HL-60/S4 treated with phorbol 12-myristate 13-acetate at 8.2 ng/mL for 4 days and 3 days (cell line): ENCODE data around the gene STIMATE.

ENCODE experiments used
- in situ Hi-C: fragments of 300-500 bp; cut with MboI; formaldehyde crosslinking; loops from 2 replicates; pipeline ENCODE4 v1.15.0; 2022; ENCODE audit warnings: low sequenced_read_pairs

The STIMATE gene

DNA sequence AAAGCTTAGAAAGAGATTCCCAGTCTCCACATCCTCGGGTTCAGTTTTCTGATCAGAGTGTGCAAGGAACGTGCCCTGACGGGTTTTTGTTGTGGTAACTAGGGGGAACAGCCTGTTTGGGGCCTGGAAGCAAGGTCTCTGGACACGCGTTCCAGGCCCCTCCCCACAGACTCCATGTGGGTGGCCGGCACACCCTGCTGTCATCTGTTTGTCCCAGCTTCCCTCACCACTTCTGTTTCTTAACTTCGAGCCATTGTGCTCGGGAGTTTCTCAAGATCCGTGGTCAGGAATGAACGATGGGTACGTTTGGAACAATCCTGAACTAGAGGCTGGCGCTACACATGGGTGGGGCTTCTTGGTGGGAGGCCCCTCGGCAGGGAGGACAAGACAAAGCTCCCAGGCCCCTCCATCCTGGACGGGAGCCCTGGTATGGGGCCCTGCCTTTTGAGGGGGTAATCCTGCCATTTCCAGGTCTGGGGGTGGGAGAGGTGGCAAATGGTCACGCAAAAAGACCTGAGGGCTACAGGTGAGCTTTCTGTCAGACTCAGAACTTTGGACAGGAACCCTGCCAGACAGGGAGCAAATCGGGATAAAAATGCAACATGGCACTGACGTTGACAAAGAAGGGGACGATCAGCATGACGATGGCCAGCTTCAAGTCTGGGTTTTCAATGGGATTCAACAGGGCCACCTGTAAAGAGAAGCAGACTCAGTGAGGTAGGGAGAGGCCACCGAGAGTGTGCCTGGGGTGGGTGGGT is 54.1 kb downstream of the STIMATE start:
- in situ Hi-C loops: no loop called here

DNA sequence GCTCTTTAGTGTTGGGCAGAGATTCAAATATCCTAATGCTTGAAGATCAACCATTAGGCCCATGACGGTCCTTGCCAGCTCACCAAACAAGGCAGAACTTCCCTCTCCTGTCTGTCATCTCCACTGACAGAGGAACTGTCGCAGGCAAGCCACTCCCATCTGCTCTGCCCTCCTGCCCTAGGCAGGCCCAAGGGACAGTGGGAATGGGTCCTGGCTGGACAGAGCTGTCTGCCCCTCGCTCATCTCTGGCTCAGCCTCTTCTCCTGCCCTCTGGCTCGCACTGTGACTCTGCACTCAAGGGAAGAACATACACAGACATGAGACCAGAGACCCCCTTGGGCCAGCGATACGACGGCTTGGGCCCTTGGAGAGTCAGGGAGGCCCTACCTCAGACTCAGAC is 54.9 kb downstream of the STIMATE start:
- in situ Hi-C loops: no loop called here

DNA sequence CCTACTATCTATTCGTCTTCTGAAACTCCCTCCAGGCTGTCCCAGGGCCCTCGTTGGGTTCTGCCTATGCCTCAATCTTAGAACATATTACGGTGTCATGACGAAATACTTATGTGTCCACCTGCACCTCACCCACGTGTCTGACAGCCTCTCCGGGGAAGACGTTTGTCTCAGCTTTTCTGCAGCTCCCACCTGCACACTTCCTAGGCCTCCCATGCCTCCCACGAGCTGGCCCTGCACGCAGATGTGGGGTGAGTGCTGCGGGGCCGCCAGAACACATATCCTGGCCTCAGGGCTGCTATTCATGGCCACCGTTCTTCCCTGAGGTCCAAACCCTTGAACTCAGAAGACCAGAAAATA is 55.4 kb downstream of the STIMATE start:
- in situ Hi-C loops: no loop called here

DNA sequence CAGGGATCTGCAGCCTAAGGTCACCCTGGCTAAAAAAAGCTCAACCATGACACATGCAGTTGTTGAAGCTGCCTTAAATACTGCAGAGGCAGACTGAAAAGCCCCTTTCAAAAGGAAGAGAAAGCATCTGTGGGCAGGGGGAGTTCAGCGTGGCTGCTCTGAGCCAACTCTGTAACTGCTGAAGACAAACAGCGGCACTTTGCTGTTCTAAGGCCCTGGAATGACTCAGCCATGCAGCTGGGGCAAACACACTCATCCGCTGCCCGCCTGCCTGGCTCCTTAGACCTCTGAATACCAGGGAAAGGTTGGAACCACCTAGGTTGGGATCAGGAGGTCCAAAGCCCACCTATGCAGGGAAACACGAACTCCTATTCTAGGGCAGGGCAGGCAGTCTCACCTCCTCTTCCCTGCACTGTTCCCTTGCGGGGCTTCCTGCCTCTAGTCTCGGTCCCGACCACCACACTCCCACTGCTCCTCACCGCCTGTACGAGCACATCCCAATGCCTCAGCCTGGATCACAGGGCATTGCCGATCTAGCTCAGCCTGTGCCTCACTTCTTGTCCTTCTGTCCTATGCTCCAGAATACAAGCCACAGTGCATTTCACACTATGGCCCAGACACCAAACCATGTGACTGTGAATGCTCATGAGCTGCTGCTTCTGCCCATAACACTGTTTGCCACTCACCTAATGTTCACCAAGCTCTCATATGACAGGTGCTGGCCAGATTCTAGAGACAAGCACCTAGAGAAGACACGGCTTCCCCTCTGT is 56.0 kb downstream of the STIMATE start:
- in situ Hi-C loops: no loop called here

DNA sequence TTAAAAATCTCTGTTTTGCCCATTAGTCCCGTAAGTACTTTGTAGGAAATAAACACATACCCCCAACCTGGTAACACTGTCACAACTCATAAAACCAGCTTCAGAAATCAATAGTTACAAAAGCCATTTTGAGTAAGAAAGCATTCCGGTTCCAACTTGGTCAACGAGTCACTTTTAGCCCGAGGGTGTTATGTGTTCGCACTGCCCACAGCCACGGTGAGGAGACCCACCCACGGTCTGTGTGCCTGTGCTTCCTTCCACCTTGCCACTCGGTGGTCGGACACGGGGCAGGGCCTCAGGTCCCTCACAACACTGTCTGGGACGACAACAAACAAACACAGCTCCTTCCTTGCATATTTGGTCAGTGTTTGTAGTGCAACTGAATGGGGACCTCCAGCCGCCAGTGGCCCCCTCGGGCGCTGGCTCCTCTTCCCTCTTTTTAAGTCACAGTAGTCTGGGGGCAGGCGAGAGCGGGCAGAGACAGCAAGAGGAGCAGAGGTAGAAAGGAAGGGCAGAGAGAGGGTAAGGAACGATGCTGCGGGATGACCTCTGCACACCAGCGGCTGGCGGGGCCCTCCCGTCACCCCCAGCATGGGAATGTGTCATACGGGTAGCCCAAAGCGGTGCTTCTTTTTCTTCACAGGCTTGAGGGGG is 57.3 kb downstream of the STIMATE start:
- in situ Hi-C loops: no loop called here

DNA sequence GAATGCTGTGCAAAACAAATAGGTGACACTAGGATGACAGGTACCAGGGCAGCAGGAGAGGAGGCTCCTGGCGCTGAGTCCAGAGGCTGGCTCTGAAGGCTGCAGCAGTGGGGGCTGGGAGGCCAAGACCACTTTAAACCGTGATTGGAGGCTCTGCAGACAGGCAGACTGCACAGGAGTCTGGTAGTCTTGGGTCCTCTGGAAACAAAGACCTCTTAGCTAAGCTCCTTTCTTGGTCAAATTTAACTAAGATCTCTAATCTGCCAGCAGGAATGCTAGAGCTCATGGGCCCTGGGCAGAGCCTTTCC is 58.1 kb downstream of the STIMATE start:
- in situ Hi-C loops: no loop called here

DNA sequence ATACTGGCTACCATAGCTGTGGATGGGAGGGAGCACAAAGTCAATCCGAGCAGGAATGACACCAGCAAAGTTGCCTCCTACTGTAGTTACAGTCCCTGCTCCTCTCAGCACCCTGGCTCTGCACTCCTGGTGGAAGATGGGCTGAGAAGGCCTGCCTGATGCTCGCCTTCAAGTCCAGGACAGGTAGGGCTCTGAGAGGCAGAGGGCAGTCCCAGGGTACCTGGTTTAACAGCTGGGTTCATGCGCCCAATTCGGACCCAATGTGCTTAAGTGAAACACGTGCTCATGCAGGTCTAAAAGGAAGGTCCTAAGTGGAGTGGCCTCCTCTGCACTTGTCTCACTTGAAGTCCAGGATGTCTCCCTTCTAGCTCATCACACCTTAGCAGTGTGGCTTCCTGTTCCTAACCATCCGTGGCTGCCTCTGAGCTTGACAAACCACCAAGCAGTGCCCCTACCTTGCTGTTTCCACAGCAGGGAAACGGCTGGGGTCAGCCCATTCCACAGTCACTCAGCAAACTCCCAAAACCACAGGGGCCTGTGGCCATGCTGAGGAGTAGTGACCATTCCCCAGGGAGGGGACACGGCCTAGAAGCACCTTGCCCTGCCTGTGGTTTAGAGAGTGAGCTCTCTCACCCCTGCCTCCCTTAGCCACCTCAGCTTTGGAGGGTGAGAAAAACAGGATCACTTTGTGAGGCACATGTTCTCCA is 58.6 kb downstream of the STIMATE start:
- in situ Hi-C loops: no loop called here

DNA sequence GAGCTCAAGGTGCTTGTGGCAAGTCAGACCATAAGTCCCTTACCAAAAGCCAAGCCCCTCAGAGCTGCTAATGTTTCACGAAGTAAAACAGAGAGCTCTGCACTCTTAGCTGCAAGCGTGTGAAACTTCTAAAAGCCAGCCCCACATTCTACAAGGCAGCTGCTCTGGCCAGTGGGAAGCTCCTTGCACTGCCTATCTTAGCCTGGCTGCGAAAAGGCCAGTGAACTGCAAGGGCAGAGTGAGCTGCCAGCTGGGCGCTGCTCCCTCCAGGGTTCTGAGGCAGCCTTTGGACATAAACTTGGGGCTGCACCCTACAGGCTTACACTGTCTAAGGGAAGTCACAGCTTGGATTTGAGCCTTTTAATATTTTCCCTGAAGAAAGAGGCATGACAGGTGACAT is 60.4 kb downstream of the STIMATE start:
- in situ Hi-C loops: no loop called here

DNA sequence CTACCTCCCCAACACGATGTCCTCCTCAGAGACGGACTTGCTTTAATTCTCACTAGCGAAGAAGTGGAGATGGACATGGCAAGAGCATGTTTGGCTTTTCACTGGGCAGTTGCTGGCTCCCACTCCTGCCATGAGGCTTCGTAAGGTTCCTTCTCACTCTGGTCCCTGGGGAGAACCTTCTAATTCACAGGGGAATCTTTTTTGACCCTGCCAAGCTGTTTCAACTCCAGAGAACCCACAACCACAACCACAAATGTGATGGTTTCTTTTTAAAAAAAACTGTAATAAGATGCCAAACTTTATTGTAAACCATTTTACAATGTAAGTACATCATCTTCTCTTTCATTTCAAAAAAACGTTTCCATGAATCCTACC is 60.9 kb downstream of the STIMATE start:
- in situ Hi-C loops: no loop called here

DNA sequence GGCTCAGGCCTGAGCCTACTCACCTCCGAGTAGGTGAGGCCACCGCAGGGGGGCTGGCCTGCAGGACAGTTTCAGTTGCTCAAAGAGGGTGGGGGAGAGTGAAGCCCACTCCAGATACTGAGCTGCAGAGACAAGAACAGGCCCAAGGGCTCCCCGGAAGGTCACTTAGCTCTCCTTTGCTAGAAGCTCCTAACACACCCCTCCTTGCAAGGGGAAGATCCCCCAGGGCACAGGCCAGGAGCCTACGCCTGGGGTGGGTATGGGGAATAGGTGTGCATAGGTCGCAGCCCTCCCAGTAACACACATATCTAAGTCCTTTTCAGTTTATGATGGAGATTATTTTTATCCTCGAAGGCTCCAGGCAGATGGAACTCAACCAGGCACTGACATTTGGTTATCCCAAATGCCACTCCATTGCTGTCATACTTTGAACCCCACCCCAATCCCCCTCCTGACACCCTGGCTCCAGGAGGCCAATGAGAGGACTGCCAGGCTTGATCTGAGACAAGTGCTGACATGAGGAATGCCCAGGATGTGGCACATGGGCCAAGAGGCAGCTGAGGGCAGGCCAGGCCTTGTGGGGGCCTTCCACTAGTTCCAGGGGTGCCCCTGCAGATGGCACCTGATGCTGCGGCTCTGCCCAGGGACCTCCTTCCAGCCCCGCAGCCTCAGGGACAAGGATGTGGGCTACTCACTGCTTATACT is 61.4 kb downstream of the STIMATE start:
- in situ Hi-C loops: no loop called here

DNA sequence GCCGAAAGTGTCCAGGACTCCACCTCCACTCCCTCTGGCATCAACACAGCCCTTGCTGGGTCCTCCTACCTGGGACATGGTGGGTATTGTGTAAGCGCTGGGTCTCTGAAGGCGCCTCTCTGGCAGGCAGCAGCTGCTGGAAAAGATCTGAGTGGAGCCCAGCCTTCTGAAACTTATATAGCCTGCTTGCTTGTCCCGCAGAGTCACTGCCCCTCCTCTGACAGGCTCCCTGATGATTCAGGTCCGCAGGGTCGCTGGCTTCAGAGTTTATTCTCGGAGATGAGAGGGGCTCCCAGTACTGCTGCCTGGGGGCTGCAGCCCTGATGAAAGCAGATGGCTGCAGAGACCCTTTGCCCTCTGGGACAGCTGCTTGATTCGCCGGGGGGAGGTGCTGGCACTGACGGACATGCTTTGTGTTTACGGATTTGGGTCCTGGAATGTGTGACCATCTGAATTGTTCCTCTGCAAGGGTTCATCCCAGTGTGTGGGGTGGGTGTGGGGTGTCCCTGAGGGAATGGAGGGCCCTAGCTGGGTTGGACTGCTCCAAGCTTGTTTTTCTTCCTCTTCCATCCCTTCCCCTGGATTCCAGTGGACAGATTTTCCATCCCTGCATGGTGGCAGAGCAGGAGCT is 62.4 kb downstream of the STIMATE start, which contains the start of gene MUSTN1:
Gene MUSTN1, minus strand, starts transcription at position 149 of the 631 bp plus-strand sequence. Its CDS starts 71 bp downstream, at position 78.
- in situ Hi-C loops: no loop called here

DNA sequence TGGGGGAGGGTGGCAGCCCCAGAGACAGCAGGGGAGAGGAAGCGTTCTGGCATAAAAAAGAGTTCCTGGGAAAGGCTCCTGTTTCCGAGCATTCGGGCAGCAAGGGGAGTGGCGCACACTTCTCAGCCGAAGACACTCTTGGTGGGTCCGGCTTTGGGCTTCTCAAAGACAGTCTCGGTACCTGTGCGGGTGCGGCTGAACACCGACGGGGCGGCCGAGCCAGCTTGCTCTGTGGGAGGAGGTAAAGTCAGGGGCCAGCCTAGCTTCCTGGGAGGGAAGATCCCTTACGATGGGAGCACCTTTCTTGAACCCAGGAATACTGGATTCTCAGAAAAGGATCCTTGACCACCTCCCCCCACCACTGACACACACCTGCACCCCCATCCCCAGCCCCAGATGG is 64.1 kb downstream of the STIMATE start:
- in situ Hi-C loops: no loop called here

DNA sequence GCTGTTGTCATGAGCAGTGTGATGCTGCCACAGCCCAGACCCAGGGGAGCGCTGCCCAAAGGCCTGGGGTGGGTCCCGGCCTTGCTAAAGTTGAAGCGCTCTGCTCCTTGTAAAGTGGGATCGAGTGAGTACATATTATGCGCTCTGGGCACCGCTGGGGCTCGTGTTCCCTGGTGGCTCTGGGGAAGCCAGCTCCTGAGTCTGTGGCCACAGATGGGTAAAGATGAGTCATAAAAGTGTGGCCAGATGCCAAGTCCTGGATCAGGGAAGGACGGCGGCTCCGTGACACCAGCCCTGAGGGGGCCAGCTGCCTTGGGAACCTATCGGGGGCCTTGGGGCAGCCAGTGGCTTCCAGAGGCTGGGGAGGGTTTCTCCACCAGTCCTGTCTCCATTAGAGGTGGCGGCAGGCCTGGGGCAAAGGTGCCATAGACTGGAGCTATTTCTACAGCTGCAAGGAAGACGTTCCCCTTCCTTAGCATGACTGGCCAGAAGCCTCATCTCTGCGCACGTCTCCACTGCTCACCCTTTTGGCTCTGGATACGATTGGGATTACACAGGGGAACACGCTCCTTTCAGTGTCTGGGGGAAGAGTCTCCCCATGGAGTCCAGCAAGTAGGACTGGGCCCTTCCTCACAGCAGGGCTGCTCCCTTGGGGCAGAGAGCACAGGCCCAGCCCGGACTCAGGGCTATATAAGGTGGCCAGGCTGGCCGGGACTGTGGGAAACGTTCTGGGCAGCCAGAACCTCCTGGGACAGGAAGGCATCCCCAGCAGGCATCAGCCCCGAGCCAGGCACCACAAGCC is 65.6 kb downstream of the STIMATE start:
- in situ Hi-C loops: no loop called here

DNA sequence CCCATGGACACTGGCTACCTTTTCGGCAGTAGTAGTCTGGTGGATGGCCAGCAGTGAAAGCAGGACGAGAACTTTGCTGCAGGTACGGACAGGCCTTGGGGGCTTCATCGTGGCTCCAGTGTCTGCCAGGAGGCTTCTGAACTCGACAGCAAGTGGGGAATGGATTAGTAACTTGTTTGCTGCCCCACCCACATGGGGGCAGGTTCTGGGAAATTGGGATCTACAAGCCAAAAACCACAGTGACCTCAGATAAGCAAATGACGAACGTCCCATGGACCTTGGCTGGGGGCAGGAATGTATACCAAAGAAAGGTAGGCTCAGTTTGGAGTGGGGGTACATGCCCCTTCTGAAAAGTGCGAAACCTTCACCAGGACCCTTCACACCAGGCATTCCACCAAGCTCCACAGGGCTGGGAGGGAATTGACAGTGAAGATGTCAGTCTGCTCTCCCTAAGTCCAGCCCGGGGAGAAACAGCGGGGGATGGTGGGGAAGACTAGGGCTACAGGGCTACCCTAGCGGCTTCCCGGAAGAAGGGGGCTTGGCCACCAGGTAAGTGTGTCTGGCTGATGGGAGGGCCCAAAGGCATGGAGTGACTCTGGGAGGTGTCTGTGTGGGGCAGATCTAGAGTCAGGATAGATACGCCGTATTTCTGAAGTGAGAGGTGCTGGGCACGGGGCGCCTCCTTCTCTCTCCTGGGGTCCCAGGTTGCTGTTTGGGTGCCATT is 66.7 kb downstream of the STIMATE start, which contains the start of gene ITIH4:
Gene ITIH4, minus strand, starts transcription at position 138 of the 724 bp plus-strand sequence. Its CDS starts 30 bp downstream, at position 108.
- in situ Hi-C loops: no loop called here

DNA sequence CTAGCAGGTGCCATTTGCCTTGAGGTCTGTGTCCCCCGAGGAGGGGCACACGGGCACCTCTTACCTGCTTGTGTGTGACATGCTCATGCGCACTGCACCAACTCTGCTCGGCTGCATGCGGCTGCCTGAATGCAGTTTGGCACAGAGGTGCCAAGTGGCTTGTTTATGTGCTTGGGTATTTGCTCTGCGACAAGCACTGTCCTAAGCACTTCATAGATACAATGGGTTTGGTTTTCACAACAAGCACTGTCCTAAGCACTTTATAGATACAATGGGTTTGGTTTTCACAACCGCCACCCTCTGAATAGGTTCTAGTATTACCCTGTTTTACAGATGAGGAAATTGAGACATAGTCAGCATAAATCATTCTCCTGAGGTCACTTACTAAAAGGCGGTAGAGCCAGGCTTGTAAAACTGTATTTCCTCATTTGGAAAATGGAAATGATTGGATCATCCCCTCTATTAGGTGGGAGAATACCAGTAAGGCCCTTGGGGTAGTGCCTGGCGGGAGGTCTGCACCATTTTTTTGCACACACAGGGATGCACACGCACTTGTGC is 67.4 kb downstream of the STIMATE start:
- in situ Hi-C loops: no loop called here

DNA sequence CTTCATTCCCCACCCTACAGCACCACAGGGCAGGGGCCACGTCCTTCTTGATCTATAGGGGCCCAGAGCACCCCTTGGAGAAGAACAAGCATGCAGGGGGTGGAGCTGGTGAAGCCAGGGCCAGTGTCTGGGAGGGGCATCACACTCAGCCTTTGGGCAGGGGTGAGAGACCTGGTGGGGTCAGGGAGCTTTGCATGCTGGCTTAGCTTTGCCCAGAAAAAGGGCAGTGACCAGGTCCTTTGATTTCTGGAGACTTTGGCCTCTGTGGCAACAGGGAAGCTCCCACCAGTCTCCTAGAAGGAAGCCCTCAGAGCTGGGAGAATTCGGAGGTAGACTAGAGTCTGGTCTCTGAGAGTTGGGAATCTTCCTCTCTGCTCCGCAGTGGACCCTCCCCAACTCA is 67.9 kb downstream of the STIMATE start:
- in situ Hi-C loops: no loop called here

DNA sequence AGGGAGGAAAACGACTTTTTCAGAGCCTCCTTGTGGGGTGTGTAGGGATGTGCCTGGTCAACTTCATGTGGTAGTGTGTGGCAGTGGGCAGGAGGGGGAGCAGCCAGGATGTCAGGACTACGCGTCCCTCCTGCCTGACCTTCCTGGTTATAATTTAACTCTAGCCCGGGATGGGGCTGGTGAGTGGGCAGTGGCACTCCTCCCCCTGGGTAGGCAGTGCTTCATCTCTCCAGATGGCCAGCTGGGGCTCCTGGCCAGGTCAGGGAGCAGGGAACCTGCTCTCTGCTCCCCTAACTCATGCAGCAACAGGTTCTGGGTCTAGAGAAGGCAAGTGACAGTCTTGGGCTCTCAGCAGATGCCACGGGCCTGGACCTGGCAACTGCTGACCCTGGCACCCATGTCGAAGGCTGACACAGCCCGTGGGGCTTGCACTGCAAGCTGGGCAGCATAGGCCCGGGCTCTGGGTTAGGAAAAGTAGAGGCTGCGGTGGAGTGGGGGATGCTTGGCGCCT is 69.4 kb downstream of the STIMATE start:
- in situ Hi-C loops: no loop called here

DNA sequence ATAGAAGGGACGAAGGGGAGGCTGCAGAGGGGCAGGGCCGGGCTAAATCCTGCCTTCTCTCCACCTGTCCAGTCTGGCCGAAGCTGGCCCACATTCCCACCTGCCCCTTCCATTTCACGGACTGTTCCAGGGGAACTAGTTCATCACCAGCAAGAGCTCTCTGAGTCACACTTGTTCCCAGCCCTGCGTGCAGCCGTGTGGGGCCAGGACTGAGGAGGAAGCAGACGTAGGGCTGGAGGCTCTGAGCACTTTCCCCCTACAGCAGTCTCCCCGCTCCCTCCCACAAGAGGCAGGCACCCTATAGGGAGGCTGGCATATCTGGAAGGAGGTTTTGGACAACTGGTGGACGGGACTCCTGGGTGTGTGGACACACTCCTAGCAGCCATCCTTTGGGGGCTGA is 69.9 kb downstream of the STIMATE start:
- in situ Hi-C loops: no loop called here
